ENCODE results near the gene GFI1.

Gene GFI1

DNA sequence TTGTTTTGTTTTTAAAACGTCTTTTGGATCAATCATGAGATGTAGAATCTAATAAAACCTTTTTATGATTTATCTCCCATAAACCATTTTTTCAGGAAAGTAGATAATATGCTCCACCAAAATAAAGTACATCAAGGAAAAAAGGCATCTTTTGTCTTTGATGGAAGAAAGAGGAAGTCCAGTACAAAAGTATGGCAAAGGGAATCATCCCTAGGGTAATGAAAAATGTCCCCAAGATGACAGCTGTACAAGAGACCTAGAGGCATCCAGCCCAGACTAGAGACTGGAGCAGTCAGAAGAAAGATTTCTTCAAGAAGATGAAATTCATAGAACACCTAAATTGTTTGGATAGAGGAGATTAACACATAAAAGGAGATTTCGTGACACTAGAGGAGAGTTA is 32.3 kb upstream of the GFI1 start:
- Histone ChIP-seq H3K27ac (ENCODE audit: low read depth, low read length) (no peak overlapping the region), H3K79me2 (ENCODE audit: insufficient read depth, low read length) (no peaks in the 10 kb centered on the region), H3K9me3 (ENCODE audit: insufficient read depth, low read length) (no peaks in the 10 kb centered on the region), H3K4me2 (ENCODE audit: low read depth, low read length, poor library complexity, severe bottlenecking) (no peak overlapping the region), H2AFZ (ENCODE audit: low read depth, low read length, severe bottlenecking) (no peak overlapping the region), H4K20me1 (ENCODE audit: low read depth, low read length) (no peaks in the 10 kb centered on the region), H3K36me3 (ENCODE audit: low read length) (no peaks in the 10 kb centered on the region), H3K9me2 (replicated peaks; ENCODE audit: insufficient read depth, low read length) (no peaks in the 10 kb centered on the region), H3K9ac (ENCODE audit: low read length) (no peak overlapping the region), H3F3A (ENCODE audit: insufficient read depth) (no peaks in the 10 kb centered on the region), H3K27me3 (ENCODE audit: low read length) (no peaks in the 10 kb centered on the region), H3K4me3 (ENCODE audit: insufficient read depth, low read length, poor library complexity, severe bottlenecking) (no peak overlapping the region)
- TF ChIP-seq EZH2phosphoT487 (conservative IDR thresholded peaks at IDR 0.05; ENCODE audit: low read length): no peak
- TF ChIP-seq, protein P1, sequence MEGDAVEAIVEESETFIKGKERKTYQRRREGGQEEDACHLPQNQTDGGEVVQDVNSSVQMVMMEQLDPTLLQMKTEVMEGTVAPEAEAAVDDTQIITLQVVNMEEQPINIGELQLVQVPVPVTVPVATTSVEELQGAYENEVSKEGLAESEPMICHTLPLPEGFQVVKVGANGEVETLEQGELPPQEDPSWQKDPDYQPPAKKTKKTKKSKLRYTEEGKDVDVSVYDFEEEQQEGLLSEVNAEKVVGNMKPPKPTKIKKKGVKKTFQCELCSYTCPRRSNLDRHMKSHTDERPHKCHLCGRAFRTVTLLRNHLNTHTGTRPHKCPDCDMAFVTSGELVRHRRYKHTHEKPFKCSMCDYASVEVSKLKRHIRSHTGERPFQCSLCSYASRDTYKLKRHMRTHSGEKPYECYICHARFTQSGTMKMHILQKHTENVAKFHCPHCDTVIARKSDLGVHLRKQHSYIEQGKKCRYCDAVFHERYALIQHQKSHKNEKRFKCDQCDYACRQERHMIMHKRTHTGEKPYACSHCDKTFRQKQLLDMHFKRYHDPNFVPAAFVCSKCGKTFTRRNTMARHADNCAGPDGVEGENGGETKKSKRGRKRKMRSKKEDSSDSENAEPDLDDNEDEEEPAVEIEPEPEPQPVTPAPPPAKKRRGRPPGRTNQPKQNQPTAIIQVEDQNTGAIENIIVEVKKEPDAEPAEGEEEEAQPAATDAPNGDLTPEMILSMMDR (IDR thresholded peaks at IDR 0.05; ENCODE audit: insufficient read depth, low read length, poor library complexity, severe bottlenecking): no peak

DNA sequence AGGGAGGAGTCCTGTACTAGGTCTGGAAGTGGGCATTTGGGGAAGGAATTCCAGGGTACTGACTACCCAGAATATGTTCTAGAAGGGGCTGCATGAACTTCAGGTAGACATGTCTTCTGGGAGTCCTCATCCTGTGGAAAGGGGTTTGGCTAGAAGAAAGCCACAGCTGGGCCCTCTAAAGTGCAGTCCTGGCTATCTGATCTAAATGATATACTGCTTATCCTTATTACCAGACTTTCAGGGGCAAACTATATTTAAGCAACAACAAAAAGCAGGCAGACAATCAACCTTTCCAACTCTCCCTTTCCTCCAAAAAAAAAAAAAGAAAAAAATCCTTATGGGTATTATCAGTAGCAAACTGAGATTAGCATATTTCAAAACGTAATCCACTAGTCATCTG is 29.8 kb upstream of the GFI1 start:
- Histone ChIP-seq H3K79me2 (ENCODE audit: insufficient read depth, low read length) (no peaks in the 10 kb centered on the region), H3K9ac (ENCODE audit: low read length) (no peak overlapping the region), H3K4me3 (ENCODE audit: insufficient read depth, low read length, poor library complexity, severe bottlenecking) (no peak overlapping the region), H2AFZ (ENCODE audit: low read depth, low read length, severe bottlenecking) (no peak overlapping the region), H3K36me3 (ENCODE audit: low read length) (no peaks in the 10 kb centered on the region), H3K27ac (ENCODE audit: low read depth, low read length) (no peak overlapping the region), H3K9me2 (replicated peaks; ENCODE audit: insufficient read depth, low read length) (no peaks in the 10 kb centered on the region), H3K4me2 (ENCODE audit: low read depth, low read length, poor library complexity, severe bottlenecking) (no peak overlapping the region), H3F3A (ENCODE audit: insufficient read depth) (no peaks in the 10 kb centered on the region), H3K27me3 (ENCODE audit: low read length) (no peaks in the 10 kb centered on the region), H4K20me1 (ENCODE audit: low read depth, low read length) (no peaks in the 10 kb centered on the region), H3K9me3 (ENCODE audit: insufficient read depth, low read length) (no peaks in the 10 kb centered on the region)
- TF ChIP-seq, protein P1 (IDR thresholded peaks at IDR 0.05; ENCODE audit: insufficient read depth, low read length, poor library complexity, severe bottlenecking): no peak
- no peak for TF ChIP-seq EZH2phosphoT487 (conservative IDR thresholded peaks at IDR 0.05; ENCODE audit: low read length)

DNA sequence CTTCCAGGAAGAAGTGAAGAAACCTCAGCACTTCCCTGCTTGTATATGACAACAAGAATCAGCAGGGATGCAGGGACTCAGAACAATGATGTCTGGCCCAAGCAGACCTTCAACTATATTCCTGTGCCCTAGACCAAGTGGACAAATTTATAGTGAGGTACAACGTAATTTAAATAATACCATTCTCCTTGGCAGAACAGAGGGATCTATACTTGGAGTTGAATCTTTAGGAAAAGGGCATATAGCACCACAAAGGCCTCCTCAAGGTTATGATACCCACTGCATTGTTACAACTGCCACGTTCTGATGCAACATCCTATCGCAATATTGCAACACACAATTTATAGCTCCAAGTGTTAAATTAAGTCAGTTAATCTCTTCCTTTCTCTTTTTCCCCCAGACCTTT is 29.1 kb upstream of the GFI1 start:
- no peak overlapping the region for H3K4me3 ChIP-seq (ENCODE audit: insufficient read depth, low read length, poor library complexity, severe bottlenecking)
- H3K9me2 ChIP-seq (replicated peaks; ENCODE audit: insufficient read depth, low read length): no peaks in the 10 kb centered on the region
- no peaks in the 10 kb centered on the region for H3K79me2 ChIP-seq (ENCODE audit: insufficient read depth, low read length)
- H3K9me3 ChIP-seq (ENCODE audit: insufficient read depth, low read length): no peaks in the 10 kb centered on the region
- no peak overlapping the region for H3K27ac ChIP-seq (ENCODE audit: low read depth, low read length)
- no peak overlapping the region for H3K4me2 ChIP-seq (ENCODE audit: low read depth, low read length, poor library complexity, severe bottlenecking)
- H3K27me3 ChIP-seq (ENCODE audit: low read length): no peaks in the 10 kb centered on the region
- TF ChIP-seq, protein P1 (IDR thresholded peaks at IDR 0.05; ENCODE audit: insufficient read depth, low read length, poor library complexity, severe bottlenecking): no peak
- TF ChIP-seq EZH2phosphoT487 (conservative IDR thresholded peaks at IDR 0.05; ENCODE audit: low read length): no peak
- no peaks in the 10 kb centered on the region for H4K20me1 ChIP-seq (ENCODE audit: low read depth, low read length)
- H2AFZ ChIP-seq (ENCODE audit: low read depth, low read length, severe bottlenecking): no peak overlapping the region
- no peak overlapping the region for H3K9ac ChIP-seq (ENCODE audit: low read length)
- H3K36me3 ChIP-seq (ENCODE audit: low read length): no peaks in the 10 kb centered on the region
- H3F3A ChIP-seq (ENCODE audit: insufficient read depth): no peaks in the 10 kb centered on the region
